Activated T-helper 1 cell treated with Interleukin-2 at 50 U/mL for 16 hours (primary cell): ENCODE data around the gene ACER2.
"Not testable (repeated sequence)": the region's sequence is repeated elsewhere in the genome, so short reads cannot be mapped to it uniquely, and the experiment has no call there.

Source experiments
- DNase-seq: peaks from one replicate; pipeline ENCODE4 v3.0.0-alpha.2; 2020; ENCODE audit warnings: low read depth

The ACER2 gene

GRCh38 chr9:19408693-19409400, at the start of gene ACER2:
TSS of gene ACER2 (plus strand) at chr9:19409009. CDS start at chr9:19409085, 76 bp downstream.
- DNase-seq, result peak; percentile 95

GRCh38 chr9:19369107-19369506, 39.7 kb upstream of the ACER2 start:
- no peak for DNase-seq

GRCh38 chr9:19371942-19372341, 36.9 kb upstream of the ACER2 start:
- DNase-seq, result no peak

- no peak for DNase-seq
Measured at GRCh38 chr9:19372567-19372966, 36.2 kb upstream of the ACER2 start.

- no peak for DNase-seq
Measured at GRCh38 chr9:19373527-19373926, 35.3 kb upstream of the ACER2 start.

- no peak for DNase-seq
Measured at GRCh38 chr9:19375538-19375937, 33.3 kb upstream of the ACER2 start.

- no peak for DNase-seq
Measured at GRCh38 chr9:19376931-19377330, 31.9 kb upstream of the ACER2 start.

- DNase-seq, result no peak
Measured at GRCh38 chr9:19378164-19378563, 30.6 kb upstream of the ACER2 start.

GRCh38 chr9:19378647-19379046, 30.2 kb upstream of the ACER2 start:
- DNase-seq, result no peak

GRCh38 chr9:19379283-19379682, 29.5 kb upstream of the ACER2 start:
- no peak for DNase-seq

- no peak for DNase-seq
Measured at GRCh38 chr9:19379697-19380046, 29.1 kb upstream of the ACER2 start.

GRCh38 chr9:19380826-19381075, 28.1 kb upstream of the ACER2 start:
- no peak for DNase-seq

GRCh38 chr9:19381656-19382055, 27.2 kb upstream of the ACER2 start:
- no peak for DNase-seq

- DNase-seq, result not testable (repeated sequence)
Measured at GRCh38 chr9:19385212-19385611, 23.6 kb upstream of the ACER2 start.

GRCh38 chr9:19385786-19386501, 22.9 kb upstream of the ACER2 start:
- no peak for DNase-seq

GRCh38 chr9:19386502-19387044, 22.2 kb upstream of the ACER2 start:
- no peak for DNase-seq

GRCh38 chr9:19387317-19387716, 21.5 kb upstream of the ACER2 start:
- DNase-seq, result no peak

- not testable (repeated sequence) for DNase-seq
Measured at GRCh38 chr9:19389539-19389938, 19.3 kb upstream of the ACER2 start.

GRCh38 chr9:19397845-19398244, 11.0 kb upstream of the ACER2 start:
- no peak for DNase-seq

- not testable (repeated sequence) for DNase-seq
Measured at GRCh38 chr9:19403231-19403630, 5.6 kb upstream of the ACER2 start.

- DNase-seq, result no peak
Measured at GRCh38 chr9:19404283-19405075, 4.3 kb upstream of the ACER2 start.

- no peak for DNase-seq
Measured at GRCh38 chr9:19405771-19406170, 3.0 kb upstream of the ACER2 start.

- no peak for DNase-seq
Measured at GRCh38 chr9:19408316-19408692, 505 bp upstream of the ACER2 start.
